Astrocyte of the hippocampus (primary cell): ENCODE data around the gene CNP.
A peak's percentile ranks its signal among the peaks of the same experiment; 100 is the strongest.
"Not testable (repeated sequence)": the region's sequence is repeated elsewhere in the genome, so short reads cannot be mapped to it uniquely, and the experiment has no call there.

Source experiments
- DNase-seq: peaks from one replicate; pipeline ENCODE4 v3.0.0; 2011; ENCODE audit warnings: low read depth, low spot score

Gene CNP

DNA sequence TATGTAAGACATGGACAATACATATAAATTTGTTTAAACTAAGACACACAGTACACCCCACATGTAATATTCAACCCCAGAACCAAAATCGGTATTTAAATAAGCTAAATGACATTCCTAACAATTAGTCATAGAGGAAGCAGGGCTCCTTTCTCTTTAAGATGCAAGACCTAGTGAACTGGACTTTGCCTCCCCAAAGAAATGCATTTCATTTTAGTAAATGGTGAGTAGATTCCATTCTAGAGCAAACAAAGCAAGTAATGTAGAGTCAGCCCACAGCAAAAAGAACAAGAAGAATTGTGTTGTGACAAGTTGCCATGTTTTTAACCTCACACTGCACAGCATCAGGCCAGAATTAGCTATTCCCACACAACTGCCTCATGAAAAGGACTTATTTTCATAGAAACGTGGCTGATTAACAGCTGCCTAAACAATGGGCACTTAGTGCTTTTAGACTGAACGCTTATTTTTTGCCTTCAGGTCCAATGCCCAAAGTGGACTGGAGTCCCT, 36.3 kb downstream of the CNP start:
- DNase-seq, result peak; percentile 88

- no peak for DNase-seq
Observed at GRCh38 chr17:42005166-42005565, 38.6 kb downstream of the CNP start.

DNA sequence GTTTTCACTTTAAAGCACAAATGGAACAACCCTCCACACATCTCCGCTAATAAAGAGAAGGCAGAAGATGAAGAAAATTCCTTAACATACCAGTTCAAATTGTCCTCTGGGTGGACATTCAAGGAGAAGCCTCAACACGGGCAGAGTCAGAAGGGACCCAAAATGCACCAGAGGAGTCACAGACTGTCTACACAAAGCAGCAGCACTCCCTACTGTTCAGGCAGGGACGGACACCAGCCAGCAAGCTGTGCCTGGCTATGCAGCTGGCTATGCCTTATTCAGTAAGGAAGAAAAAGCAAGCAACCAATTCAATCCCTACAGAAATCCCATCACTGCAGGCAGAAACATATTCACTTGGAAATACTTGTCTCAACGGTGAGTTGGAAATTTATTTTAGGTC, 42.6 kb downstream of the CNP start:
- no peak for DNase-seq

DNA sequence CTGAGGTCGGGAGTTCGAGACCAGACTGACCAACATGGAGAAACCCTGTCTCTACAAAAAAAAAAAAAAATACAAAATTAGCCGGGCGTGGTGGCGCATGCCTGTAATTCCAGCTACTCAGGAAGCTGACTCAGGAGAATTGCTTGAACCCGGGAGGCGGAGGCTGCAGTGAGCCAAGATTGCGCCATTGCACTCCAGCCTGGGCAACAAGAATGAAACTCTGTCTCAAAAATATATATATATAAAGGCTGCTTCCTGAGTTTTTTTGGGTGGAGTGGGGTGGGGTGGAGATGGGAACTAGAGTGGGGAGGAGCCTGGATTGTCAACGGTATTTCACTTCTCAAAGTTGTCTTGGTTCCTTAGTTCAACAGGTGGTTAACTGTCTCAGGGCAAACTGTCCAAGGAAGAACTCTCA, 43.7 kb downstream of the CNP start:
- not testable (repeated sequence) for DNase-seq

GRCh38 chr17:42010898-42011516, 44.4 kb downstream of the CNP start:
- peak; percentile 48 for DNase-seq

DNA sequence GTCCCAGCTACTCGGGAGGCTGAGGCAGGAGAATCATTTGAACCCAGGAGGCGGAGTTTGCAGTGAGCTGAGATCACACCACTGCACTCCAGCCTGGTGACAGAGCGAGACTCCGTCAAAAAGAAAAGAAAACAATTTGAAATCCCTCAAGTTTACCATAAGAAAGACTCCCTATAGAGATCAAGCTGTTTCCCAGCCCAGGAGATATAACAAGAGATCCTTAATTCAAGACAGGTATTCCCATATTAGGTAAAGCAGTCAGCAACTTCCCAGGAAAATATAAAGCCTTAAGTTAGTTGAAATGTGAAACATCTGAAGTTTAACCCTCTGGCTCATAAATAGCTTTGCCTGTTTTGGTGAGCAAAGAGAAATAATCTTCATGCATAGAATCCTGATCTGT, 45.8 kb downstream of the CNP start:
- not testable (repeated sequence) for DNase-seq

GRCh38 chr17:42013740-42014139, 47.1 kb downstream of the CNP start:
- not testable (repeated sequence) for DNase-seq

- peak; percentile 59 for DNase-seq
Observed at GRCh38 chr17:42016411-42016831, 49.8 kb downstream of the CNP start.

DNA sequence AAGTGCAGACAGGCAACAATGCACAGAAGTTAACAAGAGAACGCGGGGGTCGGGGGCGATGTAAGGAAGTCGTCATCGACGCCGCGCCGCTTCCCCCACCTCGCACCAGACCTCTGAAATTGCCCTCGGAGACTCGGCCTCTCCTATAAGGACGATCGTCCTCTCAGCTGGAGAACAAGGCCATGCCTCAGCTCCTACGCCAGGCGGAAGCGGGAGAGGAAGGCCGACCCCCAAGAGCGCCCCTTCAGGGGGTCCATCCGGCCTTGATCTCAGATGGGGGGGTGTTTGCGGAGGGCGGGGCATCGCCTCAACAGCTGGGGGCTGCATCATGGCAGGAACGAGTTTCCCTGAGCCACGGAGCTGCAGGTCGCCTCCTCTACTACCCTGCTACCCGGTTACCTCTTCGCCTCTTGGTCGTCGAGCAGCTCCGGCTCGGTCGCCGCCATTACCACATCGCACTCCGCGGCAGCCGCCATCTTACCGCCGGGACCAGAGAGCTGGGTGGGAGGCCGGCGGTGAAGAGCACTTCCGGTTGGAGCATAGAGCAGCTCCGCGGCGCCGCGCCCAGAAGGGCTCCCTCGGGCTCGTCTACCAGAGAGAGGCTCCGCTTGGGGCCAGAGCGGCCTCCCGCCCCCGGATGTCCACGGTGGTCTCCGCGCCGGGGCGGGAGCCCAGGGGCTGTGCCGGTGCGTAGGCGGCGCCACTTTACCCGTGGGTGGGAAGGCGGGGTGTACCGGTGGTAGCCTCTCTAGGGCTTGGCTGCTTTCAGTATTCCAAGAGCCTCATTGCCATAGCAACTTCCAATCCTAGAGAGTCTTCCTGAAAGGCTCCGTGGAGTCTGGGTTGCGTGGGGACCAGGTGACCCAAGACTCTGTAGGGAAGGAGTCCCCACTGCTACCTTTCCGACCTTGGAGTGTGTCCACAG, 50.6 kb downstream of the CNP start, which contains the start of gene DNAJC7:
TSS of gene DNAJC7 (minus strand) at position 499 of the 925 bp plus-strand sequence. CDS start at position 476, 23 bp downstream.
- peak; percentile 97 for DNase-seq

- DNase-seq, result no peak
Observed at GRCh38 chr17:42017866-42018200, 51.2 kb downstream of the CNP start.

DNA sequence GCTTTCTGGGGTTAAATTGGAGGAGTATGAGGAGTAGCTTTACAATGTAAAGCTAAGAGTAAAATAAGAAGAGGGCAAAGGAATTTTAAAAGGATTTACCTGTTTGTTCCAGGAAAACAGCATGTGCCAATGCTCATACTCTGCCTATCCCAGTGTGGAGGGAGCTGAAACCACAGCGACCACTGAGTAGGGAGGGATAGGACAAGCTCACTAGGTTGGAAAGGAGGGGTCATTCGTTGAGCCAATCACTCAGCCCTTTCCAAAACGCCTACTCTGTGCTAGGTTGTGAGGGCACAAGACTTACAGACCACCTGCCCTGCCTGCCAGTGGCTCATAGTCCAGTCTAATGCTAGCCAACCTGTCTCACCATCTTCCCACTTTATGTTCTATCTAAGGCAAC, 51.7 kb downstream of the CNP start:
- DNase-seq, result no peak

GRCh38 chr17:42018988-42019387, 52.4 kb downstream of the CNP start:
- no peak for DNase-seq

DNA sequence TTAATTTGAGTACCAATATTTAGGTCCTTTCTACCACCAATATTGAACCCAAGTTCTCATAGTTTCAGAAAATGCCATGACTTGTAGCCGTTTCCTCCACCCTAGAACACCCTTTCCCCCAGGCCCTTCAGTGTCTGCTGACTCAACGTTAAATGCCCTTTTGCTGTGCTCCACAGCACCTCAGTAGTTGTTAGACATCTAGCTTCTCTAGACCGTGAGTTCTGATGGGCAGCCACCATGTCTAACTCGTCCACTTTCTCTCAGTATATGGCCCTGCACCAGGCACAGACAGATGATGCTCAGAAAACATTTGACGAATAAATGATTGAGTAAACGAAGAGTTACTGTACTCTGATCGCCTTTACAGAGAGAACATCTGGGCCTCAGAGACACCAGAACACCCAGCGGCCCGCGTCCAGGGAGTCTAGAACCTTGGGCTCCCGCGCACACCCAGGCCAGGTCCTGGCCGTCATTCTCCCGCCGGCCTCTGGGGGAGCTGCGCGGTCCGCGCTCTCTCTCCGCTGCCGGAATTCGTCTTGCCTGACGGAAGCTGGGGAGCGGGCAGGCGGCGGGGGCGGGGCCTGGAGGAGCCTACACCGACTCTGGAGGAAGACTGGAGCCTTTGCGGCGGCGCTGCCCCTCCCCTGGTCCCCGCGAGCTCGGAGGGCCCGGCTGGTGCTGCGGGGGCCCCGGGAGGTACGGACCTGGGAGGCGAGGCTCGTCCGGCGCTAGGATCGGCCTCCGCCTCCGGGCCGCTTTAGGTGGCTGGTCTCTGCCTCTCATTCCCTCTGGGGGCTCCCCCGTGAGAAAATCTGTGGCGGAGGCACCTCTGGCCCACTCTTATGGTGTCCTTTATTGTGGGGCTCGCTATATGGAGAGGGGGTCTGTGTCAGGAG, 53.2 kb downstream of the CNP start, which contains the start of gene NKIRAS2:
TSS of gene NKIRAS2 (plus strand) at position 582 of the 896 bp plus-strand sequence. CDS start 1,488 bp downstream, outside the sequence.
- DNase-seq, result peak; percentile 97

- DNase-seq, result not testable (repeated sequence)
Observed at GRCh38 chr17:42020845-42021244, 54.2 kb downstream of the CNP start.

- DNase-seq, result no peak
Observed at GRCh38 chr17:42023524-42024349, 57.1 kb downstream of the CNP start.

GRCh38 chr17:42025191-42025579, 58.6 kb downstream of the CNP start:
- no peak for DNase-seq

GRCh38 chr17:42025936-42026335, 59.3 kb downstream of the CNP start:
- no peak for DNase-seq

DNA sequence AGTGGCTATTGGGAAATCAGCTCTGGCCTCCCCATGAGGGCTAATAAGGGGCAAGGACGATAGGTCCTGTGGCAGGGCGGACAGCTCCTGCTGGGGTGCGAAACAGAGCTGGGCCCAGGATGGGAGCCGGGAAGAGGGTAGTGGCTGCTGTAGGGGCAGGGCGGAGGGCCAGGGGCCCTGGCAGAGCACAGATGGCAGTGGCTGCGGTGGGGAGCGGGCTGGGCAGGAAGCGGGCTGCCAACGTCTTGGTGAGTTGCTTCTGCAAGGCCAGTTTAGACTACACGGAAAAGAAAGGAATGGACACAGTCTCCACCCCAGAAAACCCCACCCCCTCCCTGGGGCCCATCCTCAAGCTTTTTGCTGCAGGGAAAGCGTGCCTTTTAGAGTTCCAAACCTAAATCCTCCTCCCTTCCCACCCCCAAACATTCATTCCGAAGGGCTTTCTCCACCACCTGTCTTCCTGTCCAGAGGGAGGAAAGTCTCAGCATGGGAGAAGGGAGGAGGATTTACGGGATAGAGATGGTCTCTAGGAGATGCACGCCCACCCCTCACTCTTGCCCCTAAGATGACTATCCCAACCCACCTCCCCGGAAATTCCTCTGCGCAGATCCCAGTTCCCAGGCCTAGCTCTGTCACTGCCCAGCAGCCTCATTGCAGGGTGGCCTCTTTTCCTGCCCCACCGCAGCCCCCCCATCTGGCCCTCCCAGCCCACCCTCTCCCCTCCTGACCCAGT, 60.4 kb downstream of the CNP start:
- no peak for DNase-seq
